WTC11 (cell line): ENCODE data around the gene SEC24C. TPM values are rescaled to one million over a fixed set of nuclear protein-coding genes. Genes with fewer than 3 reads are reported as not detected.

ENCODE experiments used
- ATAC-seq: fragments of 200-7000 bp; cut with Tn5 transposase; 2 replicates; pipeline ENCODE4 v1.10.0; 2021; ENCODE audit warnings: mild to moderate bottlenecking, moderate library complexity
- CTCF ChIA-PET: fragments of 300-600 bp; sonication (Branson Sonifier 250); formaldehyde crosslinking; loops from one replicate; lab custom pipeline; 2021; ENCODE audit warnings: antibody characterized with exemption; lab: Charles Lee
- POLR2A ChIA-PET: fragments of 350-600 bp; sonication (Branson Sonifier 250); formaldehyde crosslinking; loops from one replicate; lab custom pipeline; 2021; ENCODE audit warnings: antibody characterized with exemption; lab: Charles Lee
- DNase-seq: peaks from one replicate; pipeline ENCODE4 v3.0.0; 2021; ENCODE audit warnings: low spot score
- H3K27ac Mint-ChIP-seq: 2 replicates; pipeline ENCODE4 v1.8.0; 2021; ENCODE audit warnings: mixed read lengths
- H3K27me3 Mint-ChIP-seq: 2 replicates; pipeline ENCODE4 v1.8.0; 2021; ENCODE audit warnings: low read depth, mild to moderate bottlenecking, moderate library complexity, mixed read lengths
- H3K36me3 Mint-ChIP-seq: 2 replicates; pipeline ENCODE4 v1.8.0; 2021; ENCODE audit warnings: mixed read lengths
- H3K4me1 Mint-ChIP-seq: 2 replicates; pipeline ENCODE4 v1.8.0; 2022; ENCODE audit warnings: mixed read lengths
- H3K4me3 Mint-ChIP-seq: 2 replicates; pipeline ENCODE4 v1.8.0; 2021; ENCODE audit warnings: mild to moderate bottlenecking, moderate library complexity, mixed read lengths
- H3K9me3 Mint-ChIP-seq: 2 replicates; pipeline ENCODE4 v1.8.0; 2021; ENCODE audit warnings: mixed read lengths
- FOXP1 ChIP-seq: sonication (generic); formaldehyde crosslinking; IDR thresholded peaks from 2 replicates; pipeline ENCODE4 v1.8.0; 2022; ENCODE audit warnings: missing genetic modification reagents, mild to moderate bottlenecking, moderate library complexity, borderline replicate concordance
- GABPB1 ChIP-seq: sonication (generic); formaldehyde crosslinking; IDR thresholded peaks from 2 replicates; pipeline ENCODE4 v1.8.1; 2023; ENCODE audit warnings: mild to moderate bottlenecking, missing genetic modification reagents
- JUN ChIP-seq: sonication (generic); formaldehyde crosslinking; IDR thresholded peaks from 2 replicates; pipeline ENCODE4 v1.8.0; 2023; ENCODE audit warnings: mild to moderate bottlenecking, missing genetic modification reagents
- MXD4 ChIP-seq: fragments of 250-450 bp; sonication (Bioruptor Pico); IDR thresholded peaks from 2 replicates; pipeline ENCODE4 v1.8.0; 2021; ENCODE audit warnings: mild to moderate bottlenecking, moderate library complexity, borderline replicate concordance
- NR3C1 ChIP-seq: sonication (generic); formaldehyde crosslinking; conservative IDR thresholded peaks from 2 replicates; pipeline ENCODE4 v1.8.1; 2023; ENCODE audit warnings: low read depth, mild to moderate bottlenecking, missing genetic modification reagents
- ZNF416 ChIP-seq: fragments of 250-450 bp; sonication (Bioruptor Pico); IDR thresholded peaks from 2 replicates; pipeline ENCODE4 v1.9.0; 2021; ENCODE audit warnings: mild to moderate bottlenecking, inconsistent platforms
- total RNA-seq: library from RNA; stranded (reverse); gene quantifications from 3 replicates; pipeline ENCODE4 v1.2.3, GENCODE V29; 2021
- TF ChIP-seq, protein P1 (sequence below): fragments of 250-450 bp; sonication (Bioruptor Pico); IDR thresholded peaks from 2 replicates; pipeline ENCODE4 v1.9.0; 2021; ENCODE audit warnings: moderate library complexity, mild to moderate bottlenecking, inconsistent platforms, borderline replicate concordance
- TF ChIP-seq, protein P2 (sequence below): sonication (generic); formaldehyde crosslinking; IDR thresholded peaks from 2 replicates; pipeline ENCODE4 v1.8.1; 2023; ENCODE audit warnings: mild to moderate bottlenecking, missing genetic modification reagents, moderate library complexity
- TF ChIP-seq, protein P3 (sequence below): fragments of 200-600 bp; IDR thresholded peaks from 2 replicates; pipeline ENCODE4 v1.8.0; 2022; ENCODE audit warnings: antibody characterized with exemption
- TF ChIP-seq, protein P4 (sequence below): sonication (generic); formaldehyde crosslinking; IDR thresholded peaks from 2 replicates; pipeline ENCODE4 v1.8.1; 2023; ENCODE audit warnings: mild to moderate bottlenecking, missing genetic modification reagents, borderline replicate concordance
- TF ChIP-seq, protein P5 (sequence below): fragments of 250-450 bp; sonication (Bioruptor Pico); conservative IDR thresholded peaks from 2 replicates; pipeline ENCODE4 v1.9.0; 2021; ENCODE audit warnings: mild to moderate bottlenecking
- TF ChIP-seq, protein P6 (sequence below): fragments of 250-450 bp; sonication (Bioruptor Pico); IDR thresholded peaks from 2 replicates; pipeline ENCODE4 v1.9.0; 2021; ENCODE audit warnings: mild to moderate bottlenecking
- TF ChIP-seq, protein P7 (sequence below): sonication (generic); formaldehyde crosslinking; IDR thresholded peaks from 2 replicates; pipeline ENCODE4 v1.8.1; 2022; ENCODE audit warnings: mild to moderate bottlenecking, missing genetic modification reagents, moderate library complexity, borderline replicate concordance
- TF ChIP-seq, protein P8 (sequence below): sonication (generic); formaldehyde crosslinking; IDR thresholded peaks from 2 replicates; pipeline ENCODE4 v1.8.1; 2023; ENCODE audit warnings: mild to moderate bottlenecking, moderate library complexity, missing genetic modification reagents

Gene SEC24C
- total RNA-seq, 1 experiment from 2014 or later, result 74.2 TPM

DNA sequence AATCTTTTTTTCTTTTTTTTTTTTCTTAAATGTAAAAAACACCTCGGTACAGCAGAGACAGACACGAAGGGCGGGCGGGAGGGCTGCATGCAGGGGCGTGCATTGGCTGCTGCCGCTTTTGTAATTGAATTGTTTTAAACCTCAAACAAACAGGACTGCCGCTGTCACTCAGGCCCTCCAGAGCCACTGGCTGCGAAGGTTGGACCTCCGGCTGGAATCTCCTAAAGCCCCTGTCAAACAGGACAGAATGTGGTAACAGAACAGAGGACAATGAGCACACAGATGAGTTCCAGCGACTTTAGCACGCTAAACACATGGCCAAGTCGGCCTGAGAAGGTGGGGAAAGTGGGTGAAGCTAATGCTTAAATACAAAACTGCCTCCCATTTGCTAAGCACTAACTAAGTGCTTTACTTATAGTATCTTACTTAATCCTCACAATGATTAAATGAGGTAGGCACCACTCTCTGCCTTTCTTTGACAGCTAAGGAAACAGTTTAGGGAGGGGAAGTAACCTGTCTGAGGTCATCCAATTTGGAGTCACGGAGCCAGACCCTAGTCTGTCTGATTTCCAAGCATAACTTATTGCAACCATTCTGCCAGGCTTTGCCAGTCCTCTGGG is 70.2 kb downstream of the SEC24C start (continued):
- TF ChIP-seq, protein P1, sequence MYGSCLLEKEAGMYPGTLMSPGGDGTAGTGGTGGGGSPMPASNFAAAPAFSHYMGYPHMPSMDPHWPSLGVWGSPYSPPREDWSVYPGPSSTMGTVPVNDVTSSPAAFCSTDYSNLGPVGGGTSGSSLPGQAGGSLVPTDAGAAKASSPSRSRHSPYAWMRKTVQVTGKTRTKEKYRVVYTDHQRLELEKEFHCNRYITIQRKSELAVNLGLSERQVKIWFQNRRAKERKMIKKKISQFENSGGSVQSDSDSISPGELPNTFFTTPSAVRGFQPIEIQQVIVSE (CRISPR knock-in tag), result no peak
- TF ChIP-seq ZNF416 (no peak), JUN (CRISPR knock-in tag) (no peak)
- TF ChIP-seq, protein P2, sequence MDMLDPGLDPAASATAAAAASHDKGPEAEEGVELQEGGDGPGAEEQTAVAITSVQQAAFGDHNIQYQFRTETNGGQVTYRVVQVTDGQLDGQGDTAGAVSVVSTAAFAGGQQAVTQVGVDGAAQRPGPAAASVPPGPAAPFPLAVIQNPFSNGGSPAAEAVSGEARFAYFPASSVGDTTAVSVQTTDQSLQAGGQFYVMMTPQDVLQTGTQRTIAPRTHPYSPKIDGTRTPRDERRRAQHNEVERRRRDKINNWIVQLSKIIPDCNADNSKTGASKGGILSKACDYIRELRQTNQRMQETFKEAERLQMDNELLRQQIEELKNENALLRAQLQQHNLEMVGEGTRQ (CRISPR knock-in tag), result no peak

DNA sequence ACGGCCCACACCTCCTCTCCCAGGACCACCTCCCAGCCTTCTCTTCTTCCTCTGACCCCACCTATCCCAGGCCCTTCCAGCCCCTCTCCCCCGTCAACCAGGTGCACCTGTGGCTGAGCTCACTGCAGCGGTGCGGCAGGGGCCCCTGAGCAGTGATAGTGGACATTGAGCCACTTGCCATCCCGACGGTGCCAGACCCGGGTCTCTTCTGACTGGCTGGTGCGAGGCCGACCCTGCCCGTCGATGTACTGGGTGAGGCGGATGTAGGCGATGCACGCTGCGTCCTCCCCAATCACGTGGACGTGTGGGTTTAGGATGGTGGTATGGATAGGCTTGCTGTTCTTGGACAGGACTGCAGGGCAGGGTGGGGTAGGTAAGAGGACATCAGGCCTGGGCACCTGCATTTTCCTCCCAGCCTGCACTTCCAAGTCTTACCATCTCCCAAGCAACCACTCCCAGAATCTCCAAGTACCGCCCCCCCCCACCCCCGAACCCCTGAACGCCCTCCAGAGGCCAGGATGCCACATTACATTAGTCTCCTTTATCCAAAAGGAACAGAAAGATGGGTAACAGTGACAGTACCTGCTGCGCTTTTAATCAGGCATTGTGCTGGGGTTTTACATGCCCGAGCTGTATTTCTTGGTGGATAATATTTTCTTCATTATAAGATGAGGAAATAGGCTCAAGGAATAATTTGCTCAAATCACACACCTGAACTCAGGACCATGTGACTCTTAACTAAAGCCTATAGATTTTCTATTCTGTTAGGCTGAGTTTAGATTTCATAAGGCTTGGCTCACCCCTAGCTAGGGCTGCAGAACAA is 70.9 kb downstream of the SEC24C start:
- Mint-ChIP-seq H3K27ac (no peak overlapping the region), H3K4me1 (peaks cover 10% of the 10 kb centered on the region), H3K4me3 (no peak overlapping the region), H3K9me3 (no peaks in the 10 kb centered on the region), H3K27me3 (no peaks in the 10 kb centered on the region), H3K36me3 (peaks cover 11% of the 10 kb centered on the region; the same call in 1 of the 2 replicates)
- DNase-seq (peak; percentile 42), ATAC-seq (no peak)
- TF ChIP-seq, protein P3, sequence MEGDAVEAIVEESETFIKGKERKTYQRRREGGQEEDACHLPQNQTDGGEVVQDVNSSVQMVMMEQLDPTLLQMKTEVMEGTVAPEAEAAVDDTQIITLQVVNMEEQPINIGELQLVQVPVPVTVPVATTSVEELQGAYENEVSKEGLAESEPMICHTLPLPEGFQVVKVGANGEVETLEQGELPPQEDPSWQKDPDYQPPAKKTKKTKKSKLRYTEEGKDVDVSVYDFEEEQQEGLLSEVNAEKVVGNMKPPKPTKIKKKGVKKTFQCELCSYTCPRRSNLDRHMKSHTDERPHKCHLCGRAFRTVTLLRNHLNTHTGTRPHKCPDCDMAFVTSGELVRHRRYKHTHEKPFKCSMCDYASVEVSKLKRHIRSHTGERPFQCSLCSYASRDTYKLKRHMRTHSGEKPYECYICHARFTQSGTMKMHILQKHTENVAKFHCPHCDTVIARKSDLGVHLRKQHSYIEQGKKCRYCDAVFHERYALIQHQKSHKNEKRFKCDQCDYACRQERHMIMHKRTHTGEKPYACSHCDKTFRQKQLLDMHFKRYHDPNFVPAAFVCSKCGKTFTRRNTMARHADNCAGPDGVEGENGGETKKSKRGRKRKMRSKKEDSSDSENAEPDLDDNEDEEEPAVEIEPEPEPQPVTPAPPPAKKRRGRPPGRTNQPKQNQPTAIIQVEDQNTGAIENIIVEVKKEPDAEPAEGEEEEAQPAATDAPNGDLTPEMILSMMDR, result peak; percentile 66
- TF ChIP-seq FOXP1, result peak; percentile 50; the same call in 1 of the 2 replicates
- TF ChIP-seq, protein P4, sequence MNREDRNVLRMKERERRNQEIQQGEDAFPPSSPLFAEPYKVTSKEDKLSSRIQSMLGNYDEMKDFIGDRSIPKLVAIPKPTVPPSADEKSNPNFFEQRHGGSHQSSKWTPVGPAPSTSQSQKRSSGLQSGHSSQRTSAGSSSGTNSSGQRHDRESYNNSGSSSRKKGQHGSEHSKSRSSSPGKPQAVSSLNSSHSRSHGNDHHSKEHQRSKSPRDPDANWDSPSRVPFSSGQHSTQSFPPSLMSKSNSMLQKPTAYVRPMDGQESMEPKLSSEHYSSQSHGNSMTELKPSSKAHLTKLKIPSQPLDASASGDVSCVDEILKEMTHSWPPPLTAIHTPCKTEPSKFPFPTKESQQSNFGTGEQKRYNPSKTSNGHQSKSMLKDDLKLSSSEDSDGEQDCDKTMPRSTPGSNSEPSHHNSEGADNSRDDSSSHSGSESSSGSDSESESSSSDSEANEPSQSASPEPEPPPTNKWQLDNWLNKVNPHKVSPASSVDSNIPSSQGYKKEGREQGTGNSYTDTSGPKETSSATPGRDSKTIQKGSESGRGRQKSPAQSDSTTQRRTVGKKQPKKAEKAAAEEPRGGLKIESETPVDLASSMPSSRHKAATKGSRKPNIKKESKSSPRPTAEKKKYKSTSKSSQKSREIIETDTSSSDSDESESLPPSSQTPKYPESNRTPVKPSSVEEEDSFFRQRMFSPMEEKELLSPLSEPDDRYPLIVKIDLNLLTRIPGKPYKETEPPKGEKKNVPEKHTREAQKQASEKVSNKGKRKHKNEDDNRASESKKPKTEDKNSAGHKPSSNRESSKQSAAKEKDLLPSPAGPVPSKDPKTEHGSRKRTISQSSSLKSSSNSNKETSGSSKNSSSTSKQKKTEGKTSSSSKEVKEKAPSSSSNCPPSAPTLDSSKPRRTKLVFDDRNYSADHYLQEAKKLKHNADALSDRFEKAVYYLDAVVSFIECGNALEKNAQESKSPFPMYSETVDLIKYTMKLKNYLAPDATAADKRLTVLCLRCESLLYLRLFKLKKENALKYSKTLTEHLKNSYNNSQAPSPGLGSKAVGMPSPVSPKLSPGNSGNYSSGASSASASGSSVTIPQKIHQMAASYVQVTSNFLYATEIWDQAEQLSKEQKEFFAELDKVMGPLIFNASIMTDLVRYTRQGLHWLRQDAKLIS, result no peak
- ChIA-PET POLR2A (no interaction called here), CTCF (interaction anchor here (0.6 to 4.0 kb wide), 3 partner anchors 11 to 65 kb away, joined by 3 to 15 read pairs (median 4); no protein-coding TSS in a partner anchor)

DNA sequence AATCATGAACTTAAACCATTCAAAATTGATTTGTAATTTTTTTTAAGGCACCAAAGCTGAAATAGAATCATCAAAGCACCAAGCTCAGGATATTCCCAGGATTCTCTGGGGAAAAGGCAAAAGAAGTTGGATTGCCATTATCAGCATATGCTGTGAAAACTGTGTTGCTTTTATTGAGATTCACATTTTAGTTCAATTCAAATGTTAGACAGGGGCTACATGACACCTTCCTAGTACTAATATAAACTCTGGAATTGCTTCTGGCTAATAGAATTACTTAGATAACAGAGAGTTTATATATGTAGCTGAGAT is 71.5 kb downstream of the SEC24C start:
- ATAC-seq (no peak), DNase-seq (no peak)
- peaks cover 11% of the 10 kb centered on the region; the same call in 1 of the 2 replicates for H3K36me3 Mint-ChIP-seq
- no peak overlapping the region for H3K4me3 Mint-ChIP-seq
- POLR2A ChIA-PET, result no interaction called here
- no peak overlapping the region; the same call in 1 of the 2 replicates for H3K27ac Mint-ChIP-seq
- CTCF ChIA-PET, result interaction anchor here (0.6 to 4.0 kb wide), 3 partner anchors 11 to 64 kb away, joined by 3 to 15 read pairs (median 4); no protein-coding TSS in a partner anchor
- no peaks in the 10 kb centered on the region for H3K27me3 Mint-ChIP-seq
- H3K4me1 Mint-ChIP-seq, result peaks cover 6% of the 10 kb centered on the region
- no peaks in the 10 kb centered on the region for H3K9me3 Mint-ChIP-seq
- TF ChIP-seq, protein P5, sequence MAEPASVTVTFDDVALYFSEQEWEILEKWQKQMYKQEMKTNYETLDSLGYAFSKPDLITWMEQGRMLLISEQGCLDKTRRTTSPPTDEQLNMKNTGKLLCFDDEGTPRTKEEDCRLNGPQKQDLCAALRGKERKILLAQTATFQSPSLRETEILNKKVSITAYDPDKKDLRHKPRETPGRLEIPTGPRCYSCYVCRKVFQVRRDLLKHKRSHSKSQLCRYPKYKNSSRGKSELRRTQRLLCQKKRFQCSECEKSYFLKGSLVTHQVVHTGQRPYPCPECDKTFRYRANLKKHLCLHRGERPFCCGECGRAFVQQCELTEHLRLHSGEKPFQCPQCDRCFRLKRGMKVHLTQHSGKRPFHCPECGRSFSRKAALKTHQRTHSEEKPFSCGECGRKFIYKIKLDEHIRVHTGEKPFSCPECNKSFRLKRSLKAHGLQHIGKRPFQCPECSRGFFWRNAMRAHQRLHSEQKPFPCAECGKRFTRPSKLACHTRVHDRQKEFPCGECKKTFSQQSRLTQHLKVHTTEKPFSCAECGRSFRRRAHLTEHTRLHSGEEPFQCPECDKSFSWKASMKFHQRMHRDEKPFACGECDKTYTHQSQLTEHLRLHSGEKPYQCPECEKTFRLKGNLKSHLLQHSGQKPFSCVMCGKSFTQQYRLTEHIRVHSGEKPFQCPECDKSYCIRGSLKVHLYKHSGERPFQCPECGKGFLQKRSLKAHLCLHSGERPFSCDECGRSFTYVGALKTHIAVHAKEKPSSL, result no peak
- TF ChIP-seq, protein P1 (CRISPR knock-in tag), result no peak
- TF ChIP-seq MXD4 (CRISPR knock-in tag) (no peak), GABPB1 (CRISPR knock-in tag) (no peak), NR3C1 (CRISPR knock-in tag) (no peak)
- TF ChIP-seq, protein P6, sequence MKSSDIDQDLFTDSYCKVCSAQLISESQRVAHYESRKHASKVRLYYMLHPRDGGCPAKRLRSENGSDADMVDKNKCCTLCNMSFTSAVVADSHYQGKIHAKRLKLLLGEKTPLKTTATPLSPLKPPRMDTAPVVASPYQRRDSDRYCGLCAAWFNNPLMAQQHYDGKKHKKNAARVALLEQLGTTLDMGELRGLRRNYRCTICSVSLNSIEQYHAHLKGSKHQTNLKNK (CRISPR knock-in tag), result no peak
- TF ChIP-seq, protein P2 (CRISPR knock-in tag), result no peak
- TF ChIP-seq, protein P7, sequence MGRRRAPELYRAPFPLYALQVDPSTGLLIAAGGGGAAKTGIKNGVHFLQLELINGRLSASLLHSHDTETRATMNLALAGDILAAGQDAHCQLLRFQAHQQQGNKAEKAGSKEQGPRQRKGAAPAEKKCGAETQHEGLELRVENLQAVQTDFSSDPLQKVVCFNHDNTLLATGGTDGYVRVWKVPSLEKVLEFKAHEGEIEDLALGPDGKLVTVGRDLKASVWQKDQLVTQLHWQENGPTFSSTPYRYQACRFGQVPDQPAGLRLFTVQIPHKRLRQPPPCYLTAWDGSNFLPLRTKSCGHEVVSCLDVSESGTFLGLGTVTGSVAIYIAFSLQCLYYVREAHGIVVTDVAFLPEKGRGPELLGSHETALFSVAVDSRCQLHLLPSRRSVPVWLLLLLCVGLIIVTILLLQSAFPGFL (CRISPR knock-in tag), result no peak
- TF ChIP-seq, protein P8, sequence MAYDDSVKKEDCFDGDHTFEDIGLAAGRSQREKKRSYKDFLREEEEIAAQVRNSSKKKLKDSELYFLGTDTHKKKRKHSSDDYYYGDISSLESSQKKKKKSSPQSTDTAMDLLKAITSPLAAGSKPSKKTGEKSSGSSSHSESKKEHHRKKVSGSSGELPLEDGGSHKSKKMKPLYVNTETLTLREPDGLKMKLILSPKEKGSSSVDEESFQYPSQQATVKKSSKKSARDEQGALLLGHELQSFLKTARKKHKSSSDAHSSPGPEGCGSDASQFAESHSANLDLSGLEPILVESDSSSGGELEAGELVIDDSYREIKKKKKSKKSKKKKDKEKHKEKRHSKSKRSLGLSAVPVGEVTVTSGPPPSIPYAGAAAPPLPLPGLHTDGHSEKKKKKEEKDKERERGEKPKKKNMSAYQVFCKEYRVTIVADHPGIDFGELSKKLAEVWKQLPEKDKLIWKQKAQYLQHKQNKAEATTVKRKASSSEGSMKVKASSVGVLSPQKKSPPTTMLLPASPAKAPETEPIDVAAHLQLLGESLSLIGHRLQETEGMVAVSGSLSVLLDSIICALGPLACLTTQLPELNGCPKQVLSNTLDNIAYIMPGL, result no peak
